ENCODE data around the gene CTBP2. TPM values are rescaled to one million over a fixed set of nuclear protein-coding genes. Genes with fewer than 3 reads are reported as not detected.

Gene CTBP2
- total and polyA plus RNA-seq, 8 donors: 21.4 to 60.8 (median 31.1) TPM

GRCh38 chr10:125066764-125067450 is 93.5 kb downstream of the CTBP2 start:
- Histone ChIP-seq H3K27ac (peak overlapping the region in 1 of 4 donors; percentile 11), H3K36me3 (no peaks in the 10 kb centered on the region), H3K4me1 (peaks cover 6 to 17% (median 12%) of the 10 kb centered on the region in 3 donors), H3K4me3 (no peak overlapping the region), H3K27me3 (no peaks in the 10 kb centered on the region), H3K9me3 (no peaks in the 10 kb centered on the region)
- WGBS, 2 donors: 62 to 64% methylated on average over 11 of the region's 11 CpGs
- no peak for TF ChIP-seq CTCF (IDR thresholded peaks at IDR 0.05)
- FAIRE-seq (no peak), DNase-seq (no peak), ATAC-seq (no peak)
- intact Hi-C loops (cut with DNase I): no loop called here

DNA sequence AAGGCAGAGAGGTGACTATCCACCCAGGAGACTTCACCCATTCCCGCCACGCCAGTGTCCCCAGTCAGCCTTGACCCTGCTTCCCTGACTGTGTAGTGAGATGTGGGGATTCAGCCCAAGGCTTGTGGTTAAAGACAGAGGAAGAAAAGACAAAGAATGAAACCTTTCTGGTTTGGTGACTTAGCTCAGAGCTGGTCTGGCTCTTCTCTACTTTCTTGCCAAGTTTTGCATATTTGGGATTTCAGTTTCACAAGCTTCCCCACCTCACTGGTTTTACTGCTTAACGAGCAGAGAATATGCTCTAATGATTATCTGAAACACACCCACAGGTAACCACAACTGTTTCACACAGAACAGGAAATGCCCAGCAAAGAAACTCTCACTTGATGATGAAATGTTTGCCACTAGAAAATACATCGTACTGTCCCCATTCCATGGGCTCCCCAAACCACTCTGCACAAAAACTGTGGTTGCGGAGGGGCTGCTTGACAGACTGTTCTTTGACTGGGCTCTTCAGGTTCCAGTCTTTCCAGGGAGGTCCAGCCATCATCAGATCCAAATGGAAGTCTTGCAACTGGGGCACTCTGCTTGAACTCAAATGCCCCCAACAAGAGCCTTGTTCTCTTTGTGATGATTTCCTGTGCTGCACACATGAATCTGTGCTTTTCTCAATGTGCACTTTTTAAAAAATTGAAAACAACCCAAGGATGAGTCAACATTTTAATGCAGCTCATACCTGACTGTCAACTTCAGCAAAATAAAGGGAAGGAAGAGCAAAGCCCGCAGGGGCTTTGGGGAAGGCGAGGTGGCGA is 95.5 kb downstream of the CTBP2 start:
- no peak for TF ChIP-seq CTCF (IDR thresholded peaks at IDR 0.05)
- Histone ChIP-seq H3K4me3 (no peak overlapping the region), H3K4me1 (peaks cover 15 to 30% (median 28%) of the 10 kb centered on the region in 3 donors), H3K36me3 (no peaks in the 10 kb centered on the region), H3K27me3 (no peaks in the 10 kb centered on the region), H3K9me3 (no peaks in the 10 kb centered on the region), H3K27ac (peak overlapping the region; percentile 20 to 67 (median 55))
- DNase-seq (peak in 1 of 6 donors; percentile 33), ATAC-seq (peak; percentile 32 to 46 (median 40)), FAIRE-seq (no peak)
- 54 to 56% methylated on average over 8 of the region's 8 CpGs for WGBS, 2 donors
- intact Hi-C loops (cut with DNase I): no loop called here

- Histone ChIP-seq H3K4me1 (peaks cover 15 to 31% (median 31%) of the 10 kb centered on the region in 3 donors), H3K27me3 (no peaks in the 10 kb centered on the region), H3K9me3 (no peaks in the 10 kb centered on the region), H3K4me3 (no peak overlapping the region), H3K36me3 (no peaks in the 10 kb centered on the region), H3K27ac (peak overlapping the region in 2 of 4 donors; percentile 67)
- no peak for DNase-seq
- FAIRE-seq: no peak
- 83% methylated on average over 23 of the region's 23 CpGs for WGBS, 2 donors
- ATAC-seq: no peak
- intact Hi-C loops (cut with DNase I): no loop called here
- TF ChIP-seq CTCF (IDR thresholded peaks at IDR 0.05): no peak
These were observed 97.0 kb downstream of the CTBP2 start for GRCh38 chr10:125063256-125063925.

GRCh38 chr10:125062914-125063230 is 97.5 kb downstream of the CTBP2 start:
- WGBS, 2 donors: 79 to 88% methylated on average over 9 of the region's 9 CpGs
- DNase-seq (no peak), ATAC-seq (no peak), FAIRE-seq (no peak)
- H3K4me3 ChIP-seq: no peak overlapping the region
- intact Hi-C loops (cut with DNase I): no loop called here
- no peak overlapping the region for H3K27ac ChIP-seq
- peaks cover 15 to 35% (median 31%) of the 10 kb centered on the region in 3 donors for H3K4me1 ChIP-seq
- H3K9me3 ChIP-seq: no peaks in the 10 kb centered on the region
- no peaks in the 10 kb centered on the region for H3K36me3 ChIP-seq
- TF ChIP-seq CTCF (IDR thresholded peaks at IDR 0.05): no peak
- H3K27me3 ChIP-seq: no peaks in the 10 kb centered on the region
